Endothelial cell of umbilical vein (primary cell): ENCODE measurements around the gene PELI2. TPM values are rescaled to one million over a fixed set of nuclear protein-coding genes. Genes with fewer than 3 reads are reported as not detected.

Experiments
- BruUV-seq: library from RNA; stranded (reverse); fragments of 400-500 nt; replicated peaks from 2 replicates; lab custom pipeline; 2021; lab: Mats Ljungman, UMichigan
- CTCF ChIA-PET: fragments of 300-600, 350-600 bp; sonication (Branson Sonifier 250); formaldehyde crosslinking; loops from one replicate; lab custom pipeline; 2021; ENCODE audit warnings: antibody characterized with exemption, inconsistent platforms; lab: Charles Lee
- POLR2A ChIA-PET: fragments of 300-600, 350-600 bp; sonication (Branson Sonifier 250); formaldehyde crosslinking; loops from one replicate; lab custom pipeline; 2021; ENCODE audit warnings: antibody characterized with exemption, inconsistent platforms; lab: Charles Lee
- DNase-seq: peaks from one replicate; pipeline ENCODE4 v3.0.0-alpha.2; 2011; ENCODE audit warnings: low read depth, low spot score
- FAIRE-seq: peaks from 2 replicates; lab custom pipeline; 2011; peaks lifted over from hg19 to GRCh38; lab: Jason Lieb, UNC
- H2AFZ ChIP-seq: 2 replicates; pipeline ENCODE4 v1.6.0; 2012; ENCODE audit warnings: low read depth, low read length, control low read depth, inconsistent platforms
- H3K27ac ChIP-seq: 2 replicates; pipeline ENCODE4 v1.5.1; 2011; ENCODE audit warnings: low read depth, mild to moderate bottlenecking, control low read depth, low read length, moderate library complexity; ENCODE audit not compliant: insufficient read depth
- H3K27me3 ChIP-seq, 2 experiments: 2 replicates each; pipeline versions ENCODE4 v1.6.0 to v1.6.1; 2011; ENCODE audit warnings: low read length in 2 of 2, mixed read lengths in 1 of 2; ENCODE audit not compliant: control insufficient read depth in 2 of 2, insufficient read depth in 2 of 2
- H3K36me3 ChIP-seq, 2 experiments: 2 replicates in 1 of 2; 3 replicates in 1 of 2; pipeline ENCODE4 v1.5.1; 2011; ENCODE audit warnings: low read length in 2 of 2, mild to moderate bottlenecking in 1 of 2, moderate library complexity in 1 of 2; ENCODE audit not compliant: control insufficient read depth in 2 of 2, insufficient read depth in 2 of 2; ENCODE audit errors: extremely low read depth in 1 of 2
- H3K4me1 ChIP-seq: 3 replicates; pipeline ENCODE4 v1.5.1; 2011; ENCODE audit warnings: mild to moderate bottlenecking, low read length; ENCODE audit not compliant: control insufficient read depth, insufficient read depth; ENCODE audit errors: extremely low read depth
- H3K4me2 ChIP-seq: 2 replicates; pipeline ENCODE4 v1.6.1; 2011; ENCODE audit warnings: low read length, control low read depth, mixed read lengths; ENCODE audit not compliant: insufficient read depth
- H3K4me3 ChIP-seq, 3 experiments: fragments of 200-600 bp in 1 of 3; sonication (generic), shearing (Covaris generic) in 1 of 3; replicated peaks in 1 of 3; 2 replicates each; pipeline ENCODE4 v1.5.1; 2011 to 2016; ENCODE audit warnings: control low read depth in 3 of 3, low read length in 3 of 3, mild to moderate bottlenecking in 2 of 3, inconsistent platforms in 1 of 3, low read depth in 1 of 3, moderate library complexity in 1 of 3; ENCODE audit not compliant: insufficient read depth in 1 of 3
- H3K79me2 ChIP-seq: 2 replicates; pipeline ENCODE4 v1.6.0; 2012; ENCODE audit warnings: low read length, inconsistent platforms; ENCODE audit not compliant: control insufficient read depth, insufficient read depth
- H3K9ac ChIP-seq: replicated peaks from 2 replicates; pipeline ENCODE3; 2011; ENCODE audit warnings: low read length, control low read depth; ENCODE audit not compliant: insufficient read depth; ENCODE audit errors: extremely low read depth
- H3K9me1 ChIP-seq: replicated peaks from 3 replicates; pipeline ENCODE4 v1.6.0; 2011; ENCODE audit warnings: mild to moderate bottlenecking, low read length; ENCODE audit not compliant: control insufficient read depth, insufficient read depth; ENCODE audit errors: extremely low read depth
- H3K9me3 ChIP-seq: replicated peaks from 2 replicates; pipeline ENCODE4 v1.5.1; 2012; ENCODE audit warnings: low read length, inconsistent platforms; ENCODE audit not compliant: control insufficient read depth, insufficient read depth
- H4K20me1 ChIP-seq: replicated peaks from 2 replicates; pipeline ENCODE3; 2011; ENCODE audit warnings: mild to moderate bottlenecking, low read length; ENCODE audit not compliant: control insufficient read depth, insufficient read depth; ENCODE audit errors: extremely low read depth
- EZH2 ChIP-seq: IDR thresholded peaks from 2 replicates; pipeline ENCODE4 v1.6.1; 2012; ENCODE audit warnings: borderline replicate concordance, low read depth, mild to moderate bottlenecking, moderate library complexity, low read length, inconsistent platforms; ENCODE audit not compliant: severe bottlenecking
- FOS ChIP-seq: IDR thresholded peaks from 2 replicates; pipeline ENCODE4 v1.6.1; 2011; ENCODE audit warnings: mild to moderate bottlenecking, low read length, moderate library complexity, borderline replicate concordance; ENCODE audit not compliant: insufficient read depth
- GATA2 ChIP-seq: IDR thresholded peaks from 2 replicates; pipeline ENCODE4 v1.7.0; 2011; ENCODE audit warnings: low read depth, mild to moderate bottlenecking, moderate library complexity, mixed read lengths, low read length; ENCODE audit not compliant: insufficient read length, insufficient read depth
- JUN ChIP-seq: IDR thresholded peaks from 2 replicates; pipeline ENCODE4 v1.6.1; 2011; ENCODE audit warnings: borderline replicate concordance, low read depth; ENCODE audit not compliant: insufficient read length, insufficient read depth
- MYC ChIP-seq: IDR thresholded peaks from one replicate; pipeline ENCODE4 v1.6.1; 2011; ENCODE audit warnings: mild to moderate bottlenecking, low read depth, low read length
- POLR2A ChIP-seq: IDR thresholded peaks from 2 replicates; pipeline ENCODE4 v1.6.1; 2012; ENCODE audit warnings: low read depth, mild to moderate bottlenecking, control low read depth, low read length
- POLR2AphosphoS5 ChIP-seq: IDR thresholded peaks from 2 replicates; pipeline ENCODE4 v1.6.1; 2012; ENCODE audit warnings: low read depth, mild to moderate bottlenecking, control low read depth, low read length, moderate library complexity; ENCODE audit not compliant: insufficient read depth
- dilution Hi-C: fragments of 300-500 bp; cut with MboI; formaldehyde crosslinking; loops from one replicate; pipeline ENCODE4 v1.15.0; 2019; ENCODE audit warnings: low sequenced_read_pairs; ENCODE audit not compliant: extremely low pct_ligation_motif_present
- intact Hi-C: fragments of 100-400 bp; cut with micrococcal nuclease; formaldehyde crosslinking; loops from one replicate; pipeline ENCODE4 v1.10.0; 2022
- polyA plus RNA-seq, 4 experiments: library from polyadenylated mRNA; depleted of rRNA in 3 of 4; stranded (reverse) in 3 of 4; unstranded in 1 of 4; fragments of >200 nt; gene quantifications; 2 replicates each; pipeline versions ENCODE4 v1.2.1 to v1.2.3, GENCODE V29; 2011 to 2012; ENCODE audit warnings: missing spikeins in 1 of 4
- total RNA-seq: library from RNA; stranded (reverse); gene quantifications from 2 replicates; pipeline ENCODE4 v1.2.3, GENCODE V29; 2021
- TF ChIP-seq, protein P1 (sequence below): IDR thresholded peaks from 2 replicates; pipeline ENCODE4 v1.6.1; 2011; ENCODE audit not compliant: insufficient read depth, insufficient read length
- TF ChIP-seq, protein P2 (sequence below), 2 donors: IDR thresholded peaks; 1 replicate in 1 of 2; 2 replicates in 1 of 2; pipeline ENCODE4 v1.5.1; 2011; ENCODE audit warnings: low read length in 2 of 2, mild to moderate bottlenecking in 2 of 2, moderate library complexity in 2 of 2, control low read depth in 1 of 2, inconsistent platforms in 1 of 2, low read depth in 1 of 2; ENCODE audit not compliant: insufficient read depth in 1 of 2; ENCODE audit errors: extremely low read depth in 1 of 2

PELI2 gene
- total and polyA plus RNA-seq, 2 donors (not counting 3 experiments of a cell fraction or from before 2014, with no cell fraction given), result 11.5 to 13.0 TPM

DNA sequence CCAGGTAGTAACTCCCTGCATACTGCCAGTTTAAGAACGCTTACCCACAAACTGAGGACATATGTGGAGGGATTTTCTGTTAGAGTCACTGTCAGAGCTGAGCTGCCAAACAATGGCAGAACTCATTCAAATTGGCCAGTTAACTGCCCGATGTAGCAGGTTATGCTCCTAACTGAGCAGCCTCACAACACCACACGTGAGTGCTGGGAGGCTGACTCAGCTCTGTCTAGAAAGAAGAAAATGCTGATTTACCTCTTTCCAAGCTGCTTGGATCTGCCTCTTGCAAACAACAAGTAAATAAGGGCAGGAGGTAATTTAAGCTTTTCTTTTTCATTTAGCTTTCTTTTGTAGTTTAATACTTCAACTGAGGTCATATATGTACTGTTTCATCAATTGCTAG lies 195.6 kb downstream of the PELI2 start:
- Histone ChIP-seq H4K20me1 (no peaks in the 10 kb centered on the region), H3K36me3 (no peaks in the 10 kb centered on the region), H3K27me3 (no peaks in the 10 kb centered on the region), H3K4me2 (no peak overlapping the region), H3K4me3 (no peak overlapping the region), H3K4me1 (peaks cover 7% of the 10 kb centered on the region), H3K9me1 (no peaks in the 10 kb centered on the region), H3K27ac (no peak overlapping the region), H2AFZ (no peak overlapping the region), H3K9ac (no peak overlapping the region), H3K9me3 (no peaks in the 10 kb centered on the region), H3K79me2 (no peaks in the 10 kb centered on the region)
- DNase-seq, result no peak
- intact Hi-C loops (no loop called here), dilution Hi-C loops (no loop called here)
- ChIA-PET CTCF (no interaction called here), POLR2A (no interaction called here)
- TF ChIP-seq, protein P1, sequence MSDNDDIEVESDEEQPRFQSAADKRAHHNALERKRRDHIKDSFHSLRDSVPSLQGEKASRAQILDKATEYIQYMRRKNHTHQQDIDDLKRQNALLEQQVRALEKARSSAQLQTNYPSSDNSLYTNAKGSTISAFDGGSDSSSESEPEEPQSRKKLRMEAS, result no peak
- TF ChIP-seq POLR2AphosphoS5 (no peak), EZH2 (no peak), MYC (no peak), JUN (no peak), POLR2A (no peak), GATA2 (no peak), FOS (no peak)
- TF ChIP-seq, protein P2, sequence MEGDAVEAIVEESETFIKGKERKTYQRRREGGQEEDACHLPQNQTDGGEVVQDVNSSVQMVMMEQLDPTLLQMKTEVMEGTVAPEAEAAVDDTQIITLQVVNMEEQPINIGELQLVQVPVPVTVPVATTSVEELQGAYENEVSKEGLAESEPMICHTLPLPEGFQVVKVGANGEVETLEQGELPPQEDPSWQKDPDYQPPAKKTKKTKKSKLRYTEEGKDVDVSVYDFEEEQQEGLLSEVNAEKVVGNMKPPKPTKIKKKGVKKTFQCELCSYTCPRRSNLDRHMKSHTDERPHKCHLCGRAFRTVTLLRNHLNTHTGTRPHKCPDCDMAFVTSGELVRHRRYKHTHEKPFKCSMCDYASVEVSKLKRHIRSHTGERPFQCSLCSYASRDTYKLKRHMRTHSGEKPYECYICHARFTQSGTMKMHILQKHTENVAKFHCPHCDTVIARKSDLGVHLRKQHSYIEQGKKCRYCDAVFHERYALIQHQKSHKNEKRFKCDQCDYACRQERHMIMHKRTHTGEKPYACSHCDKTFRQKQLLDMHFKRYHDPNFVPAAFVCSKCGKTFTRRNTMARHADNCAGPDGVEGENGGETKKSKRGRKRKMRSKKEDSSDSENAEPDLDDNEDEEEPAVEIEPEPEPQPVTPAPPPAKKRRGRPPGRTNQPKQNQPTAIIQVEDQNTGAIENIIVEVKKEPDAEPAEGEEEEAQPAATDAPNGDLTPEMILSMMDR (IDR thresholded peaks at IDR 0.05; ENCODE audit: extremely low read depth in 1 of 2, insufficient read depth in 1 of 2, low read depth in 1 of 2, low read length in 2 of 2), result no peak
- no TSS peak for BruUV-seq
- no peak for FAIRE-seq
